Pancreas (tissue), 10 donors: ENCODE results near the gene MFSD2A. TPM values are rescaled to one million over a fixed set of nuclear protein-coding genes. Genes with fewer than 3 reads are reported as not detected.
A peak's percentile ranks its signal among the peaks of the same experiment; 100 is the strongest.

Experiments used
- ATAC-seq, 4 donors: fragments of 200-7000 bp; cut with Tn5 transposase; one replicate each; pipeline versions ENCODE4 v1.8.0 to v1.9.1; 2020; ENCODE audit warnings: mild to moderate bottlenecking in 4 of 4, moderate library complexity in 4 of 4
- DNase-seq, 6 donors: peaks; one replicate each; pipeline ENCODE4 v3.0.0-alpha.2; 2020
- FAIRE-seq: peaks from 2 replicates; lab custom pipeline; 2012; peaks lifted over from hg19 to GRCh38; lab: Jason Lieb, UNC
- H3K27ac ChIP-seq, 4 donors: fragments of 200-600 bp; sonication (generic); 1 replicate in 3 of 4; 2 replicates in 1 of 4; pipeline versions ENCODE4 v1.5.0 to v1.8.0; 2020
- H3K27me3 ChIP-seq, 4 donors: fragments of 200-600 bp; one replicate each; pipeline ENCODE4 v1.8.0; 2021
- H3K36me3 ChIP-seq, 3 donors: fragments of 200-600 bp; sonication (generic) in 1 of 3; one replicate each; pipeline versions ENCODE4 v1.5.0 to v1.8.0; 2020 to 2021
- H3K4me1 ChIP-seq, 3 donors: fragments of 200-600 bp; one replicate each; pipeline ENCODE4 v1.8.0; 2021
- H3K4me3 ChIP-seq, 4 donors: fragments of 200-600 bp; sonication (generic) in 2 of 4; one replicate each; pipeline versions ENCODE4 v1.5.0 to v1.8.0; 2020 to 2021
- H3K9me3 ChIP-seq, 4 donors: fragments of 200-600 bp; one replicate each; pipeline ENCODE4 v1.8.0; 2021
- CTCF ChIP-seq, 4 donors: fragments of 200-600 bp; sonication (generic) in 3 of 4; IDR thresholded peaks; one replicate each; pipeline versions ENCODE4 v1.5.0 to v1.8.0; 2021; ENCODE audit warnings: antibody characterized with exemption in 4 of 4
- WGBS, 2 donors: extraction: QIAGEN DNeasy Blood & Tissue Kit; methylation state at CpG; one replicate each; pipeline ENCODE4 v1.1.7; 2013; 5-methylcytosine and 5-hydroxymethylcytosine counted together
- intact Hi-C, 3 donors: fragments of 100-400 bp; cut with DNase I; formaldehyde crosslinking; loops; one replicate each; pipeline versions ENCODE4 v1.11.1 to v1.14.2; 2022
- polyA plus RNA-seq, 2 donors: library from polyadenylated mRNA; stranded (reverse); fragments of 200-250 nt; gene quantifications; one replicate each; pipeline ENCODE4 v1.2.3, GENCODE V29; 2013
- total RNA-seq, 6 donors: library from RNA; stranded (reverse); fragmentation: NEBNext Ultra II Directional in 4 of 6; extraction: Animal tissue kit (Norgen Biotek cat#: 25700) in 4 of 6; gene quantifications; one replicate each; pipeline versions ENCODE4 v1.2.1 to v1.2.4, GENCODE V29; 2021 to 2023
- donor health status: healthy with polysubstance abuse.
- donor health status: DM: no; HTN: no; CAD: no; lungs with moderate emphysema.
- donor health status: DM: no; HTN: no; CAD: no.
- donor health status: control.
- donor health status: control.
- donor health status: Bipolar disorder and iron deficiency.
- donor health status: DM: yes; HTN: yes; CAD: no.
- donor health status: DM: no; HTN: no; CAD: no.
- donor health status: DM: no; HTN: no; CAD: no.
- donor health status: DM: yes; HTN: yes; CAD: no.

MFSD2A gene
- total and polyA plus RNA-seq, 8 donors, result 0.16 to 1.0 (median 0.47) TPM; not detected in 1

- DNase-seq, result peak in 1 of 6 donors; percentile 12
- TF ChIP-seq CTCF (IDR thresholded peaks at IDR 0.05), result no peak
- WGBS, 2 donors, result 67 to 71% methylated on average over 17 of the region's 17 CpGs
- FAIRE-seq, result no peak
- Histone ChIP-seq H3K36me3 (no peaks in the 10 kb centered on the region), H3K27ac (no peak overlapping the region), H3K27me3 (no peaks in the 10 kb centered on the region), H3K4me1 (peaks cover 4 to 12% (median 10%) of the 10 kb centered on the region in 3 donors), H3K4me3 (peak overlapping the region in 2 of 4 donors; percentile 41 to 56), H3K9me3 (no peaks in the 10 kb centered on the region)
- intact Hi-C loops, result no loop called here
- no peak for ATAC-seq
These were observed 548 bp upstream of the MFSD2A start for GRCh38 chr1:39954324-39954869.

GRCh38 chr1:39955547-39956539 lies 898 bp downstream of the MFSD2A start:
- TF ChIP-seq CTCF (IDR thresholded peaks at IDR 0.05), result no peak
- ATAC-seq, result peak; percentile 42 to 55 (median 50)
- no peak overlapping the region for H3K27ac ChIP-seq
- WGBS, 2 donors, result 14 to 16% methylated on average over 33 to 36 of the region's 36 CpGs
- no peak for FAIRE-seq
- no peaks in the 10 kb centered on the region for H3K27me3 ChIP-seq
- intact Hi-C loops, result no loop called here
- no peaks in the 10 kb centered on the region for H3K9me3 ChIP-seq
- peak in 1 of 6 donors; percentile 16 for DNase-seq
- H3K4me1 ChIP-seq, result peaks cover 4 to 12% (median 10%) of the 10 kb centered on the region in 3 donors
- H3K4me3 ChIP-seq, result peak overlapping the region; percentile 39 to 56 (median 42)
- H3K36me3 ChIP-seq, result no peaks in the 10 kb centered on the region

GRCh38 chr1:39957299-39958015 lies 2.5 kb downstream of the MFSD2A start:
- Histone ChIP-seq H3K27ac (no peak overlapping the region), H3K9me3 (no peaks in the 10 kb centered on the region), H3K4me3 (no peak overlapping the region), H3K36me3 (no peaks in the 10 kb centered on the region), H3K4me1 (peaks cover 4 to 12% (median 10%) of the 10 kb centered on the region in 3 donors), H3K27me3 (no peaks in the 10 kb centered on the region)
- no peak for FAIRE-seq
- TF ChIP-seq CTCF (IDR thresholded peaks at IDR 0.05), result no peak
- no peak for ATAC-seq
- intact Hi-C loops, result no loop called here
- WGBS, 2 donors, result 88 to 93% methylated on average over 3 of the region's 3 CpGs
- DNase-seq, result no peak

GRCh38 chr1:39958403-39959200 lies 3.7 kb downstream of the MFSD2A start:
- Histone ChIP-seq H3K4me1 (peaks cover 4 to 12% (median 10%) of the 10 kb centered on the region in 3 donors), H3K9me3 (no peaks in the 10 kb centered on the region), H3K27ac (no peak overlapping the region), H3K27me3 (no peaks in the 10 kb centered on the region), H3K4me3 (no peak overlapping the region), H3K36me3 (no peaks in the 10 kb centered on the region)
- FAIRE-seq (no peak), DNase-seq (no peak), ATAC-seq (no peak)
- WGBS, 2 donors, result 72 to 74% methylated on average over 7 of the region's 7 CpGs
- intact Hi-C loops, result no loop called here
- TF ChIP-seq CTCF (IDR thresholded peaks at IDR 0.05), result no peak
